ENCODE data around the gene GADD45GIP1. TPM values are rescaled to one million over a fixed set of nuclear protein-coding genes. Genes with fewer than 3 reads are reported as not detected.

GADD45GIP1 gene
- total RNA-seq = 20.5 and 21.7 TPM in 2 replicates

DNA sequence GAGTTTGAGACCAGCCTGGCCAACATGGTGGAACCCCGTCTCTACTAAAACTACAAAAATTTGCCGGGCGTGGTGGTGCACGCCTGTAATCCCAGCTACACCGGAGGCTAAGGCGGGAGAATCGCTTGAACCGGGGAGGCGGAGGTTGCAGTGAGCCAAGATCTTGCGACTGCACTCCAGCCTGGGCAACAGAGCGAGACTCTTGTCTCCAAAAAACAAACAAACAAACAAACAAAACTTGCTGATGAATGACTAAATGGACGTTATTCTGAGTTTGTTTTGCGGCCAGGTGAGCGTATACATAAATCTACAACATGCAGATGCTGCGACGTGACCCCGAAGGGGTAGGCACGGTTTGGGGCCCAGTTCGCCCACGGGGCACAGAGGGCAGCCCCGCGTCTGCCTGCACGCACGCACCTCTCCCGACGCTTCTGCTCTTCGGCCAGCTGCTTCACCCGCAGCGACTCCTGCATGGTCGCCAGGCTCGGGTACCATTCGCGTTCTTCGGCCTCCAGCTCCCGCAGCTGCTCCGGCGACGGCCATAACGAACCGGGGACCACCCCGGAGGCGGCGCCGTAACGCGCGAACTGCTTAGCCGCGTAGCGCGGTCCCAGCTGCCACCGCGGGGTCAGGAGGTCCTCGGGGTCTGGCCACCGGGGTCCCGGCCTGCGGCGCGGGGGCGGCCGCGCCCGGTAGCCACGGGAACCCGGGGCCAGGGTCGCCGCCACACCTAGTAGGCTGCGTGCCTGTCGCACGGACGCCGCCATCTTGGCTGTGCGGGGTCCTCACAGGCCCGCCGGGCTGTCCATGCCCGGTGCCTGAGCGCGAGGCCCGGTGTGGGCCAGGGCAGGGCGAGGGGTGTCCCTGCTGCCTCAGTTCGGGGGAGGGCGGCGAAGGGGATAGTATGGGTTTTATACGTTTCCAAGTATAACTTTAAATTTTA lies at the start of gene GADD45GIP1:
TSS of gene GADD45GIP1 (minus strand) at position 778 of the 943 bp plus-strand sequence. CDS start at position 767, 11 bp downstream.

GRCh38 chr19:12994701-12995595 lies 37.9 kb upstream of the GADD45GIP1 start, which contains the start of gene NFIX:
NFIX (plus strand) TSS chr19:12995475; CDS start chr19:12995838, 363 bp downstream.

GRCh38 chr19:12969292-12969988 lies 12.4 kb upstream of the GADD45GIP1 start, which contains the start of gene DAND5:
DAND5 (plus strand) TSS chr19:12969576; CDS start chr19:12969661, 85 bp downstream.

GRCh38 chr19:12945479-12946091 lies 11.4 kb downstream of the GADD45GIP1 start, which contains the start of gene RAD23A:
RAD23A (plus strand) TSS chr19:12945862; CDS start chr19:12945949, 87 bp downstream.

GRCh38 chr19:12937927-12938778 lies 18.9 kb downstream of the GADD45GIP1 start, which contains the start of gene CALR:
CALR (plus strand) TSS chr19:12938609; CDS start chr19:12938680, 71 bp downstream.

DNA sequence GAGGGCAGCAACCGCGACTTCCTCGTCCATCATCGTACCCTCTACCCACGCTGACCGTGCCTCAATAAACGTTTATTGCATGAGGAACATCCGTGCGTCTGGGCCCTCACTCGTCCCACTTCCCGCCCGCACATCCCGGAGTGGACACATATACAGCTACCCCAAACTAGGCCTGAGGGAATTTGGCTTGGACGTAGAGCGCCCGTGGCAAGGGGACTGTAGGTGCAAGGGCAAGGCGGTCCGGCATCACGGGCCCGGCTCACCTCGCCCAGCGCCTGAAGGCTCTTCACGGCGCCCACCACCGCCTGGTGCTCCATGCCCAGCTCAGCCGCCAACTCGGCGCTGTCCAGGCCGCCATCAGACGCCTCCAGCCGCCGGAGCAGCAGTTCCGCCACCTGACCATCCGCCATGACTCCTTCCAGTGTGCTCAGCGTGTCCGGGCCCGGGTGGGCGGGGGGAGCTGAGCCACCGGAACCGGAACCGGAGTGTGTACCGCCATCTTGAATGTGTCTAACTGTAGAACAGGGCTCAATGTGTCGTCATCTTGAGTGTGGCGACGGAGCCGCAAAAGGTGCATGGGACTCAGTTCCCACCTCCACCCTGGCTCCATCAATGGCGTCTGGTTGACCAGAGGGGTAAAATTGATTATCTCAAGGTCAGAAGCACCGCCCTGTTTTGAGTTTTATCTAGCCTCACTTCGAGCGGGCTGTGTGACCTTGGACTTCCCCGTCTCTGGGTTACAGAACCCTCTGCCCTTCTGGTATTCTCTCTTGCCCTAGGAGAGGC lies 23.5 kb downstream of the GADD45GIP1 start, which contains the start of gene FARSA:
TSS of gene FARSA (minus strand) at position 425 of the 786 bp plus-strand sequence. CDS start at position 410, 15 bp downstream.

Small RNA genes lying within 50 kb of the gene (small RNA-seq; reads per million reads assigned to genes)
- gene MIR5695 (0.25 reads per million), gene MIR6515 (0.38 reads per million, percentile 18 among the genes with 10 or more reads in this experiment)

Other genes starting within 250 kb of the GADD45GIP1 start
- 43.0 and 54.0 TPM in 2 replicates for gene TNPO2, start 233.3 kb downstream of the GADD45GIP1 start, total RNA-seq
- 131 and 163 TPM in 2 replicates for gene TRIR, start 222.5 kb downstream of the GADD45GIP1 start, total RNA-seq
- gene GET3, start 219.7 kb downstream of the GADD45GIP1 start, total RNA-seq = 92.7 and 97.0 TPM in 2 replicates
- not detected in 2 replicates for gene BEST2, start 205.4 kb downstream of the GADD45GIP1 start, total RNA-seq
- 6.8 and 7.7 TPM in 2 replicates for gene HOOK2, start 181.7 kb downstream of the GADD45GIP1 start, total RNA-seq
- gene JUNB, start 165.7 kb downstream of the GADD45GIP1 start, total RNA-seq = 53.4 and 101 TPM in 2 replicates
- 91.5 and 105 TPM in 2 replicates for gene PRDX2, start 155.4 kb downstream of the GADD45GIP1 start, total RNA-seq
- not detected in 2 replicates for gene THSD8, start 155.2 kb downstream of the GADD45GIP1 start, total RNA-seq
- gene RNASEH2A, start 150.6 kb downstream of the GADD45GIP1 start, total RNA-seq = 33.6 and 41.9 TPM in 2 replicates
- not detected in 2 replicates for gene RTBDN, start 122.6 kb downstream of the GADD45GIP1 start, total RNA-seq
- gene MAST1, start 118.7 kb downstream of the GADD45GIP1 start, total RNA-seq = 0.20 TPM in 1 of 2 replicates, not detected in the other
- 13.5 and 14.0 TPM in 2 replicates for gene DNASE2, start 75.8 kb downstream of the GADD45GIP1 start, total RNA-seq
- 0.37 TPM in 1 of 2 replicates, not detected in the other for gene KLF1, start 70.0 kb downstream of the GADD45GIP1 start, total RNA-seq
- 28.7 and 37.8 TPM in 2 replicates for gene GCDH, start 66.1 kb downstream of the GADD45GIP1 start, total RNA-seq
- 0.20 and 0.73 TPM in 2 replicates for gene SYCE2, start 37.9 kb downstream of the GADD45GIP1 start, total RNA-seq
- 73.5 and 89.5 TPM in 2 replicates for gene FARSA, start 23.5 kb downstream of the GADD45GIP1 start, total RNA-seq
- 1,887 and 1,968 TPM in 2 replicates for gene CALR, start 18.6 kb downstream of the GADD45GIP1 start, total RNA-seq
- gene RAD23A, start 11.4 kb downstream of the GADD45GIP1 start, total RNA-seq = 121 and 125 TPM in 2 replicates
- gene DAND5, start 12.4 kb upstream of the GADD45GIP1 start, total RNA-seq = not detected in 2 replicates
- 66.5 and 73.9 TPM in 2 replicates for gene NFIX, start 38.3 kb upstream of the GADD45GIP1 start, total RNA-seq
- gene LYL1, start 145.6 kb upstream of the GADD45GIP1 start, total RNA-seq = 0.73 and 0.98 TPM in 2 replicates
- 35.3 and 39.9 TPM in 2 replicates for gene TRMT1, start 159.5 kb upstream of the GADD45GIP1 start, total RNA-seq
- gene NACC1, start 161.0 kb upstream of the GADD45GIP1 start, total RNA-seq = 78.6 and 111 TPM in 2 replicates
- 62.4 and 84.5 TPM in 2 replicates for gene STX10, start 193.2 kb upstream of the GADD45GIP1 start, total RNA-seq
- gene IER2, start 193.2 kb upstream of the GADD45GIP1 start, total RNA-seq = 12.5 and 24.0 TPM in 2 replicates

Measured in subcutaneous preadipocyte (primary cell).